ENCODE measurements around the gene LRRC55.

Gene LRRC55

DNA sequence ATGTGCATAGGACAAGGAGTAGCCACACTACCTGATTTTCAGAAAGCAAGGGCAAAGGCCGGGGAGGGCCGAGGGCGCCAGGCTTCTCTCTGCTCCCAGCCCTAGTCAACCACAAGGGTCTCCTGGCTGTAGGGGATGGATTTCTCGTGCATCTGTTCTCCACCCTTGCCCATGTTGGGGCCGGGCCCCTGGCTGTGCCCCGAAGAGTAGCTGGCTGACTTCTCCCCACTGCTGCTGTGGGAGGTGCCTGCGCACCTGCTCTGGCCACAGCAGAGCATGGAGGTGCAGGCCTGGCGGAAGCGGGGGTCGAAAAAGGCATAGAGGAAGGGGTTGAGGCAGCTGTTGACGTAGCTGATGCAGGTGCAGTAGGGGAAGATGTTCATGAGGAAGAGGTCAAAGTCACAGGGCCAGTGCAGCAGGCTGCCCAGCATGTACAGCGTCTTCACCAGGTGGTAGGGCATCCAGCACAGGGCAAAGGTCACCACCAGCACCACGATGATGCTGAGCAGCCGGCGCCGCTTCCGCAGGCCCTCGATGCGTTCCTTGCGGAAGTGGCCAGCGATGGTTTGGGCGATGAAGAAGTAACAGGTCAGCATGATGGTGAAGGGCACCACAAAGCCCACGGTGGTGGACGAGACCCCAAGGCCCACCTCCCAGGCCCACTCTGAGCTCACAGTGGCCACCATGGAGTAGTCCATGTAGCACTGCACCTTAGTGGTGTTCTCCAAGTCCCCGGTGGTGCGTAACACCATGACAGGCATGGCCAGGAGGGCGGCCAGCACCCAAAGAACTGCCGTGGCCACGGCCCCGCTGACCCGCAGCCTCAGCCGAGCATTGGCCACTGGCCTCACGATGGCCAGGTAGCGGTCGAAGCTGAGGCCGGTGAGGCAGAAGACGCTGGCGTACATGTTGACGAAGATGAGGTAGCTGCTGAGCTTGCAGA is 54.3 kb downstream of the LRRC55 start:
- DNase-seq (ENCODE audit: low spot score) (no peak), FAIRE-seq (no peak)

DNA sequence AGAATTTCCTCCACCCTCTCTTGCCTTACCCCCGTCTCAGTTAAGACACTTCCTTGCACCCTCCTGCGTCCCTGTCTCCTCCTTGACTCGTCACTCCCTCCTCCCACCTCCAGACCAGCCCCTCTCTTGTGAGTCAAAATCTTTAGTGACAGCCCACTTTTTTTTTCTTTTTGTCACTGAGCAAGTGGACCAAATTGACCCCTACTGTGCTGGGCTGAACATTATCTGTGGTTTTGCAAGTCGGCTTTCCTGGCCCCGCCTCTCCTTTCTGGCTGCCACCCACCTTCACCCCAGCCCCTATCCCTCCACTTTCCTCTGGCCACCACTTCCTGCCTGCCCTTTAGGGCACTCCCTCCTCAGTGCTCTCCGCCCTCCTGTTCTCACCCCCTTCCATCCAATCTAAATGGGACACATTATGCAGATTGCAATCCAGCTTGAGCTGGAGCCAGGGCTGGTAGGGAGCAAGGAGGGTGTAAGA is 55.5 kb downstream of the LRRC55 start, which contains the start of gene APLNR:
TSS of gene APLNR (minus strand) at position 47 of the 478 bp plus-strand sequence. CDS start 246 bp downstream, outside the sequence.
- no peak for DNase-seq (ENCODE audit: low spot score)
- FAIRE-seq: no peak

DNA sequence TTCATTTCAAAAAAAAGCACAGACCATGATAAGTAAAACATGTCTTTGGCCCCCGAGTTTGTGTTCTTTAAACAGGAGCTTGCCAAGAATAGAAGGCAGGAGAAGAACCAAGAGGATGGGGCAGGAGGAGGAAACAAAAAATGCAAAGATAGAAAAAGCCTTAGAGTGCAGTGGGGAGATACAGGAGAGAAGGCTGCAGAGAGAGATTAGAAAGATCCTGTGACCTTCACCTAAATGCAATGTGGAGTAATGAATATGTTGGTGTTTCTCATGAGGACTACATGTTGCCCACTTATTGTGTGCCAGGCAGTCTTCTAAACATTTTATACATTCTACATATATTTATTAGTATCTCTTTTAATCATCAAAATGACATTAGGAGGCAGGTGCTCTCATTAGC is 57.6 kb downstream of the LRRC55 start:
- no peak for FAIRE-seq

DNA sequence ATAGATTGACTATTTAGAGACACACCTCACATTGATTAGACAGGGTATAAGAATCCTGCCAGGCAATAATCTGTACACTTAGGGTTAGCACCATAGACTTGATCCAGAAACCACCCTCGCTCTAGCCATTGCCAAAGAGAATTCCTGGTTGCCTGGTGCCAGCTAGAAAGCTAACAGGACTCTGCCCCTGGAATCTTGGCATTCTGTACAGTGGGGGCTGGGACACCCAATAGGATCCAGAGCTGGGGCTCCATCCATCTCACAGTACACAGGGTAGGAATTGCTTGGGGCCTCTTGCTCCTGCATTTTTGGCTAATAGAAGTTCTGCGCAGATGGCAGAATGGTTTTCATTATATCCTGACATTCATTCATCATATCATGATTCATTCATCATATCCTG is 58.3 kb downstream of the LRRC55 start:
- DNase-seq (ENCODE audit: low spot score) (no peak), FAIRE-seq (no peak)

More for the DNA sequence above, 57.6 kb downstream of the LRRC55 start:
- no peak for DNase-seq (ENCODE audit: low spot score)

DNA sequence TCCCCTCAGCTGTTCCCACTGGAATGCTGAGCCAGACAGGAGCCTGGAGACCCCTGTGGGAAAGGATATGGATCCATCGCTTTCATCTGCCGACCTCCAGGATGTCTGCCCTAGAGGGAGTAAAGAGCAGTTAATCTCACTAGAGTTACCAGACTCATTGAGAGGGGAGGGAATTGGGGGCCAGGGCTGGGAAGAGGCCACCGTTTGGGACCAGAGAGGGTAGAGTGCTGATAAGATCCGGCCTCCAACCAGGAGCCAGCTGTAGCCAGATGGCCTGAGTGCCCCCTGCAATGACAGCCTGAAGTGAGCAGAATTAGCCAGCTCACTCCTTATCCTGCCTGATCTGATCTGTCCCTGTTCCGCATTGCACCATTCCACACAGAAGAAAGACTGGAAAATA is 59.0 kb downstream of the LRRC55 start:
- DNase-seq (ENCODE audit: low spot score): no peak
- no peak for FAIRE-seq

Measured in RCC 7860 (cell line).